Measurements from ENCODE around the gene FAR2.
"Not testable (repeated sequence)": the region's sequence is repeated elsewhere in the genome, so short reads cannot be mapped to it uniquely, and the experiment has no call there.

The FAR2 gene

DNA sequence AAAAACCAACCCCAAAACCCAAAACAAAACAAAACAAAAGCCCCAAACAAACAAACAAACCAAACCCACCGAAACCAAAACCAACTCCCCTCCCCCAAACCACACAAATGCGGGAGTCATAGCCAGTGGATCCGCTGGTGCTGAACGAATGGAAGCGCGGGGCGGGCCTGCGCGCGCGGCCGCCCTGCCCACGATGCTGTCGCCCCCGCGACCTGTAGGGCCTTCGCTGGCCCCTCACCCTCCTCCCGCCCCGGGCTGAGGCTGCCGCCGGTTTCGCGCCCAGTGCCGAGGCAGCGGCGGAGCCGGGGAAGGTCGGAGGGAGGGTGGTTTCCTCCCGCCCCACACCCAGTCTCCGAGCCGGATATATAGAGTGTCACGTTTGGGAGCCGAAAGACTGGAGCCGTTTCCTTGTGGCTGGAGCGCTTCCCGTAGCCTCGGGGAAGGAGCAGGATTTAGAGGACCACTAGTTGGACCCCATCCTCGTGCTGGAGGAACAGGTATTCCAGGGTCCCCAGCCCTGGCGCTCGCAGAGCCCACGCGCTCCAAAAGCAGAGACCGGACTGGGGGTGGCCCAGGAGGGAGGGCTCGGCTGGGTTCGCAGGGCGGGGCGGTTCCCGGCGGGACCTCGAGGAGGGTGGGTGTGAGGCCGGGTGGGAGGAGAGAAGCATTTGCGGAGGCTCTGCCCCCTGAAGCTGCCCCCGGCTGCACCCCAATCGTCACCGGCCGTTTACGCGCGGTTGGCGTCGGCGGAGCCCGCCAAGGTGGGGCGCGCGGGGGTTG lies at the start of gene FAR2:
FAR2 (plus strand) TSS at position 368 of the 780 bp plus-strand sequence. CDS start 121,172 bp downstream, outside the sequence.
- peak; percentile 55 for DNase-seq
- H3K27ac Mint-ChIP-seq, result peak within 1 kb of the TSS; percentile 80
- H3K27me3 Mint-ChIP-seq, result peaks cover 31% of the 10 kb centered on the region

GRCh38 chr12:29102741-29103140 lies 46.3 kb upstream of the FAR2 start:
- DNase-seq, result no peak

More for the DNA sequence above, at the start of gene FAR2:
- Mint-ChIP-seq H3K4me1 (peaks cover 16% of the 10 kb centered on the region), H3K4me3 (peak within 1 kb of the TSS; percentile 87), H3K36me3 (ENCODE audit: low read depth) (peaks cover 1% of the 10 kb centered on the region), H3K9me3 (no peaks in the 10 kb centered on the region)
- peak; percentile 78 for ATAC-seq

DNA sequence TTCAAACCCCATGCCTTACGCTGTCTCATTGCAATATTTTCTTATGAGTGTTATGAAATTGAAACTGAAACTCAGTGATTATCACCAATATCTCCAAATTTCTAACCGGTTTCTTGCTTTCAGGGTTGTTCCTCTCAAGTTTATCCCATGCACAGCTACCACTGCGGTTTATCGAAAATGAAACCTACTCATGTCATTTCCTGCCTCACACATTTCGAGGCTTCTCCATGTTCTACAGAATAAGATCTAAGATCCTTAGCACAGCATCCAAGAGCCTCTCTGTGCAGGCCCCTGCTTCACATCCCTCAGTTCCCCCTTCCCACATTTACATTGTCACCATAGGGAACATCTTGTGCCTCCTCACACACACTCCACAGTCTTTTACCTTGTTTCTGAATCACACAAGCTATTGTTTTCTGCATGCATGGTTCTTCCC lies 45.5 kb upstream of the FAR2 start:
- DNase-seq, result peak; percentile 16
- Mint-ChIP-seq H3K4me1 (peaks cover 32% of the 10 kb centered on the region), H3K9me3 (peaks cover 8% of the 10 kb centered on the region), H3K36me3 (ENCODE audit: low read depth) (peaks cover 5% of the 10 kb centered on the region), H3K27ac (peak overlapping the region; percentile 80), H3K4me3 (peak overlapping the region; percentile 41), H3K27me3 (no peaks in the 10 kb centered on the region)
- ATAC-seq, result peak; percentile 94

More at GRCh38 chr12:29102741-29103140, 46.3 kb upstream of the FAR2 start:
- peaks cover 5% of the 10 kb centered on the region for H3K36me3 Mint-ChIP-seq (ENCODE audit: low read depth)
- H3K9me3 Mint-ChIP-seq, result peaks cover 8% of the 10 kb centered on the region
- no peak for ATAC-seq
- H3K4me1 Mint-ChIP-seq, result peaks cover 32% of the 10 kb centered on the region
- no peaks in the 10 kb centered on the region for H3K27me3 Mint-ChIP-seq
- H3K27ac Mint-ChIP-seq, result no peak overlapping the region
- H3K4me3 Mint-ChIP-seq, result peak overlapping the region; percentile 3

- no peak overlapping the region for H3K4me3 Mint-ChIP-seq
- H3K4me1 Mint-ChIP-seq, result peaks cover 32% of the 10 kb centered on the region
- H3K27ac Mint-ChIP-seq, result peak overlapping the region; percentile 80
- no peak for ATAC-seq
- DNase-seq, result no peak
- peaks cover 7% of the 10 kb centered on the region for H3K9me3 Mint-ChIP-seq
- peaks cover 2% of the 10 kb centered on the region for H3K36me3 Mint-ChIP-seq (ENCODE audit: low read depth)
- H3K27me3 Mint-ChIP-seq, result no peaks in the 10 kb centered on the region
These were observed 44.6 kb upstream of the FAR2 start for GRCh38 chr12:29104516-29104915.

DNA sequence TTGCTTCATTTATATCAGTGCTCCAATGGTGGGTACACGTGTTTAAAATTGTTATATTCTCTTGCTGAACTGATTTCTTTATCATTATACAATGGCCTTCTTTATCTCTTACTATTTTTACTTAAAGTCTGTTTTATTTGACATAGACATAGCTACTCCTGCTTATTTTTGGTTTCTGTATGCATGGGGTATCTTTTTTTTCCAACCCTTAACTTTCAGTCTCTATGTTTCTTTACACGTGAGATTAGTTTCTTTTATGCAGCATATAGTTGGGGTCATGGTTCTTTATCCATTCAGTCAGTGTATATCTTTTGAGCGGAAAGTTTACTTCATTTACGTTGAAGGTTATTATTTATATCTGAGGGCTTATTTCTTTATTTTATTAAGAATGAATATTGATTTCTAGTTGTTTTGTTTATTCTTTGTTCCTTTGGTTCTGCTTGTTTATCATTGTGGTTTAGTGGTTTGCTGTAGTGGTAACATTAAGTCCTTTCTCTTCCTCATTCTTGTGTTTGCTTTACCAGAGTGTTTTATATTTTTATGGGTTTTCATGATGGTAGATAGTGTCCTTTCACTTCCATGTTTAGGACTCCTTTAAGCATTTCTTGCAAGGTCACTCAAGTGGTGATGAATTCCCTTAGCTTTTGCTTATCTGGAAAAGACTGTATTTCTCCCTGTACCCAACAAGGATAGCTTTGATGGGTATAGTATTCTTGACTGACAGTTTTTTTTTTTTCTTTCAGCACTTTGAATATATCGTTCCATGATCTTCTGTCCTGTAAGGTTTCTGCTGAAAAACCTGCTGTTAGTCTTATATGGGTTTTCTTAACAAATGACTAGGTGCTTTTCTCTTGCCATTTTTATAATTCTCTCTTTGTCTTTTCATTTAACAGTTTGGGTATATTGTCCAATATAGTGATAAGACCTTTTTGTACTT lies 38.3 kb upstream of the FAR2 start:
- H3K36me3 Mint-ChIP-seq (ENCODE audit: low read depth), result peaks cover 5% of the 10 kb centered on the region
- DNase-seq, result no peak
- H3K4me1 Mint-ChIP-seq, result no peaks in the 10 kb centered on the region
- H3K4me3 Mint-ChIP-seq, result no peak overlapping the region
- peaks cover 31% of the 10 kb centered on the region for H3K9me3 Mint-ChIP-seq
- no peaks in the 10 kb centered on the region for H3K27me3 Mint-ChIP-seq
- H3K27ac Mint-ChIP-seq, result no peak overlapping the region
- no peak for ATAC-seq

DNA sequence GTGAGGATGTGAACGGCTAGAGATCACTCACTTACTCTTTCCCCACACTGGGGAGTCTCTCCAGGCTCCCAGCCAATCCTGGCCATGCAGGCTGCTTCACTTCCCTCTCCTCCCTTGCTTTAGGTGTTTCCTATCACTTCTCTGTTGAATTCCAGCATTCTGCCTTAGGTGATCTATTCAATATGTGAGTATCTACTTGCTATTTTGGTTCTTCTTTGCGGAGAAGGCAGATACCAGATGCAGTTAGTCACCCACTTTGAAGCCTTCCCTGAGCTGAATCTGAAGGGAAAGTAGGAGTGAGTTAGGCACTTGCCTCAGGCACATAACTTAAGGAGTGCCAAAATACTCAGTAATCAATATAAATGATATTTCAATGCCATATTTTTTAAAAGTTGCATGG lies 36.0 kb upstream of the FAR2 start:
- peaks cover 2% of the 10 kb centered on the region for H3K27me3 Mint-ChIP-seq
- peaks cover 31% of the 10 kb centered on the region for H3K9me3 Mint-ChIP-seq
- DNase-seq (no peak), ATAC-seq (no peak)
- no peak overlapping the region for H3K4me3 Mint-ChIP-seq
- H3K36me3 Mint-ChIP-seq (ENCODE audit: low read depth), result peaks cover 5% of the 10 kb centered on the region
- H3K27ac Mint-ChIP-seq, result no peak overlapping the region
- no peaks in the 10 kb centered on the region for H3K4me1 Mint-ChIP-seq

GRCh38 chr12:29116414-29116813 lies 32.7 kb upstream of the FAR2 start:
- H3K4me1 Mint-ChIP-seq, result no peaks in the 10 kb centered on the region
- H3K36me3 Mint-ChIP-seq (ENCODE audit: low read depth), result peaks cover 3% of the 10 kb centered on the region
- H3K27me3 Mint-ChIP-seq, result peaks cover 3% of the 10 kb centered on the region
- no peak overlapping the region for H3K4me3 Mint-ChIP-seq
- DNase-seq (no peak), ATAC-seq (no peak)
- H3K9me3 Mint-ChIP-seq, result peaks cover 10% of the 10 kb centered on the region
- no peak overlapping the region for H3K27ac Mint-ChIP-seq

- H3K27ac Mint-ChIP-seq, result no peak overlapping the region
- no peaks in the 10 kb centered on the region for H3K36me3 Mint-ChIP-seq (ENCODE audit: low read depth)
- DNase-seq, result no peak
- H3K4me1 Mint-ChIP-seq, result no peaks in the 10 kb centered on the region
- ATAC-seq, result no peak
- no peaks in the 10 kb centered on the region for H3K9me3 Mint-ChIP-seq
- H3K27me3 Mint-ChIP-seq, result no peaks in the 10 kb centered on the region
- H3K4me3 Mint-ChIP-seq, result no peak overlapping the region
These were observed 17.5 kb upstream of the FAR2 start for GRCh38 chr12:29131539-29131938.

- H3K36me3 Mint-ChIP-seq (ENCODE audit: low read depth), result no peaks in the 10 kb centered on the region
- DNase-seq (no peak), ATAC-seq (no peak)
- H3K27ac Mint-ChIP-seq, result no peak overlapping the region
- H3K4me1 Mint-ChIP-seq, result no peaks in the 10 kb centered on the region
- no peaks in the 10 kb centered on the region for H3K9me3 Mint-ChIP-seq
- no peaks in the 10 kb centered on the region for H3K27me3 Mint-ChIP-seq
- no peak overlapping the region for H3K4me3 Mint-ChIP-seq
These were observed 16.8 kb upstream of the FAR2 start for GRCh38 chr12:29132316-29132715.

DNA sequence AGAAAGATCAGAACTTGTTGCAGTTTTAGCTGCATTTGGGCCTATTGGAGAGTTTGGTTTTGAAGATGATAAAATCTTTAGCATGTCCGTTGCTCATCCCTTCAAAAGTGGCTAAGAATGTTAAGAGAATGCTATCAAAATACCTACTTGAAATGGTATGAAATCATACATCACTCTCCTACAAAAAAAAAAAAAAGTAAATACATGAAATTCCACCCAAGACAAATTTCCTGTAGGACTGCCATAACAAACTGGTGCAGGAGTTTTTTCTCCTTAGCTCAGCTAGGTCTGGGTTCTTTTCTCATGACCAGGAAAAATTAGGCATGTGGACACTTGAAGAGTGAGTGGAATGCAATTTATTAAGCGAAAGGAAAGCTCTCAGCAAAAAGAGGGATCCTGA lies 15.9 kb upstream of the FAR2 start:
- ATAC-seq (no peak), DNase-seq (no peak)
- Mint-ChIP-seq H3K4me3 (no peak overlapping the region), H3K27me3 (no peaks in the 10 kb centered on the region), H3K36me3 (ENCODE audit: low read depth) (no peaks in the 10 kb centered on the region), H3K27ac (no peak overlapping the region), H3K4me1 (no peaks in the 10 kb centered on the region), H3K9me3 (no peaks in the 10 kb centered on the region)

GRCh38 chr12:29133680-29134079 lies 15.4 kb upstream of the FAR2 start:
- Mint-ChIP-seq H3K4me3 (no peak overlapping the region), H3K27ac (no peak overlapping the region), H3K9me3 (no peaks in the 10 kb centered on the region), H3K4me1 (no peaks in the 10 kb centered on the region), H3K36me3 (ENCODE audit: low read depth) (no peaks in the 10 kb centered on the region), H3K27me3 (no peaks in the 10 kb centered on the region)
- no peak for ATAC-seq
- DNase-seq, result no peak

DNA sequence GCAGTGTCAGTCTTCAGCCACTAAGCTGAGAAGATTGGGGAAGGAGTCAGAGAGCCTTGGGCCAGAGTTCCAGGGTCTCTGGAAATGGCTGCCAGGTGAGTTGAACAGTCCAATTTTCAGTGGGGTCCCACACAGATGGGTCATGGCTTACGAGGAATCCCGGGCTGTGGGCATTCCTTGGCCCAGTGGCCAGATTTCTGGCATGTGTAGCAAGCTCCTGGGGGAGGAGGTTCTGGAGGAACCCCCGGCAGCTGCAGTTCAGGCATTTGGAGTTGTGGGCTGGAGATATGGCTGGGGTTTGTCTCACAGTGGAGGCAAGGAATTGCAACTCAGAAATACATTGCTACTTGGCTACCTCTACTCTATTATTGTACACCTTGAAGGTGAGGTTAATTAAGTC lies 10.8 kb upstream of the FAR2 start:
- not testable (repeated sequence) for H3K4me3 Mint-ChIP-seq; H3K27ac Mint-ChIP-seq; H3K9me3 Mint-ChIP-seq; H3K36me3 Mint-ChIP-seq (ENCODE audit: low read depth); H3K4me1 Mint-ChIP-seq; DNase-seq; ATAC-seq; H3K27me3 Mint-ChIP-seq

DNA sequence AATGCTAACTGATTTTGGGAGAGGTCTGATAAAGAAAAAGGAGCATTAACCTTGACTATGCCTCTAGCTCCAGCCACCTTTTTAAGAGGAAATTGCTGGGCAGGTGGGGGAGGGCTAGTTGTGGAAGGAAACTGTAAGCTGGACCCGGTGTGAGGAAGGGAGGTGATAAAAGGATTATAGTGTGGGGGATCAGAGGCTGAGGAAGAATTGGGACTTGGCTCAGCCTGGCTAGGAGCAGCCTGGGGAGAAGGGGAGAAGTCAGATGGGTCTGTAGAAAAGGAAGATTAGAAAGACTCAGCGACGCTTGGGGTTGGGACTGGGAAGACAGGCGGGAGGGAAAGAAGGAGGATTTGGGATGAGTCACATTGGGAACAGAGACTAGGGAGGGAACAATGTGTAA lies 10.2 kb upstream of the FAR2 start:
- H3K4me3 Mint-ChIP-seq; H3K9me3 Mint-ChIP-seq; H3K27ac Mint-ChIP-seq; ATAC-seq; H3K27me3 Mint-ChIP-seq; H3K36me3 Mint-ChIP-seq (ENCODE audit: low read depth); H3K4me1 Mint-ChIP-seq; DNase-seq: not testable (repeated sequence)

GRCh38 chr12:29145372-29146170 lies 3.5 kb upstream of the FAR2 start:
- no peaks in the 10 kb centered on the region for H3K36me3 Mint-ChIP-seq (ENCODE audit: low read depth)
- H3K27me3 Mint-ChIP-seq, result peaks cover 31% of the 10 kb centered on the region
- ATAC-seq, result no peak
- peaks cover 9% of the 10 kb centered on the region for H3K4me1 Mint-ChIP-seq
- peaks cover 8% of the 10 kb centered on the region for H3K9me3 Mint-ChIP-seq
- H3K4me3 Mint-ChIP-seq, result no peak overlapping the region
- no peak for DNase-seq
- H3K27ac Mint-ChIP-seq, result no peak overlapping the region

Data from activated naive CD8-positive, alpha-beta T cell treated with anti-CD3 and anti-CD28 coated beads, Interleukin-2, amount 50 U/mL, for 24 hours (primary cell).